Right renal cortex interstitium (tissue), 3 donors: ENCODE results near the gene ADCYAP1R1. TPM values are rescaled to one million over a fixed set of nuclear protein-coding genes. Genes with fewer than 3 reads are reported as not detected.
"Not testable (repeated sequence)": the region's sequence is repeated elsewhere in the genome, so short reads cannot be mapped to it uniquely, and the experiment has no call there.

Experiments used
- DNase-seq, 3 donors: peaks; one replicate each; pipeline ENCODE4 v3.0.0-alpha.2; 2013; ENCODE audit warnings: low read depth in 3 of 3, low spot score in 2 of 3
- polyA plus RNA-seq, 3 donors: library from polyadenylated mRNA; unstranded; fragments of 120-200 nt; gene quantifications; one replicate each; pipeline ENCODE4 v1.2.1, GENCODE V29; 2013; ENCODE audit not compliant: insufficient read length in 3 of 3

ADCYAP1R1 gene
- polyA plus RNA-seq, 3 donors: 0.69 to 1.2 (median 0.89) TPM

- no peak for DNase-seq
These were observed 71.6 kb downstream of the ADCYAP1R1 start for GRCh38 chr7:31123726-31124125.

GRCh38 chr7:31125171-31125570 is 73.1 kb downstream of the ADCYAP1R1 start:
- no peak for DNase-seq

- DNase-seq: no peak
These were observed 74.9 kb downstream of the ADCYAP1R1 start for GRCh38 chr7:31126976-31127375.

- DNase-seq: no peak
These were observed 77.0 kb downstream of the ADCYAP1R1 start for GRCh38 chr7:31129067-31129466.

GRCh38 chr7:31133497-31133896 is 81.4 kb downstream of the ADCYAP1R1 start:
- DNase-seq: no peak

GRCh38 chr7:31134246-31135188 is 82.4 kb downstream of the ADCYAP1R1 start:
- peak; percentile 52 to 62 (median 58) for DNase-seq

- DNase-seq: no peak
These were observed 85.1 kb downstream of the ADCYAP1R1 start for GRCh38 chr7:31137234-31137633.

- DNase-seq: no peak
These were observed 93.2 kb downstream of the ADCYAP1R1 start for GRCh38 chr7:31145339-31145738.

GRCh38 chr7:31146030-31146429 is 93.9 kb downstream of the ADCYAP1R1 start:
- no peak for DNase-seq

- no peak for DNase-seq
These were observed 94.4 kb downstream of the ADCYAP1R1 start for GRCh38 chr7:31146538-31146937.

GRCh38 chr7:31151849-31152248 is 99.7 kb downstream of the ADCYAP1R1 start:
- no peak for DNase-seq

- not testable (repeated sequence) for DNase-seq
These were observed 101.2 kb downstream of the ADCYAP1R1 start for GRCh38 chr7:31153318-31153717.

- no peak for DNase-seq
These were observed 108.8 kb downstream of the ADCYAP1R1 start for GRCh38 chr7:31160941-31161340.

Other genes with a start within 250 kb of the ADCYAP1R1 start
- 100 to 1,000 TPM; 183 to 258 (median 218) TPM for gene AQP1, start 140.5 kb upstream of the ADCYAP1R1 start, polyA plus RNA-seq
- under 1 TPM; 0.19 to 0.69 (median 0.34) TPM for gene GHRHR, start 88.4 kb upstream of the ADCYAP1R1 start, polyA plus RNA-seq